Measurements from ENCODE around the gene GPR153.

GPR153 gene

DNA sequence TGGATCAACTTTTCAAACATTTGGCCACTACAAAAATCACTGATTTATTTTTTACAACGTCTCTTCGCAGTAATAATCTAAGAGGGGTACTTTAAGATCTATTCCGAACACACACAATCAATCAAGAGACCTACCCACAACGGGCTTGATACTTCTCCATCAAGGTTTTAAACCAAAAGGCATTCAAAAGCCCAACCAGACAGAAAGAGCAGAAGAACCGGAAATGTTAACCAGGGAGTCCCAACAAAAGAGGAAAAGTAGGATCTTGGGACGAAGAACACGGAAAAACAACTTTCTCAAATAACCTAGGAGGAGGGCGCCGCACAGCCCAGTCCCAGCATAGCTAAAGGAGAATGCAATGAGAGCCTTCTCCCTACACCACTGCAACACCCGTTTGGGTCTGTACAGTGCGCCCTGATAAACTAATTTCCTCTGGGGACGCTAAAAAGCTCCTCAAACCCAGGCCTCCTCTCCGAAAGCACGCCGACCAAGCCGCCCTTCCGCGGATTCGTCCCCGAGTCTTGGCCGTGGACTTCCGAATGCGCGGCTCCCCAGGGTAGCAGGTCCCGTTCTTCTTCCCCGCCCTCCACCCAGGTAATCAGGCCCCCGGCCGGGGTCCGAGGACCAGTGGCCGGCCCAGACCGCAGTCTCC lies 62.1 kb downstream of the GPR153 start:
- FAIRE-seq = no peak

DNA sequence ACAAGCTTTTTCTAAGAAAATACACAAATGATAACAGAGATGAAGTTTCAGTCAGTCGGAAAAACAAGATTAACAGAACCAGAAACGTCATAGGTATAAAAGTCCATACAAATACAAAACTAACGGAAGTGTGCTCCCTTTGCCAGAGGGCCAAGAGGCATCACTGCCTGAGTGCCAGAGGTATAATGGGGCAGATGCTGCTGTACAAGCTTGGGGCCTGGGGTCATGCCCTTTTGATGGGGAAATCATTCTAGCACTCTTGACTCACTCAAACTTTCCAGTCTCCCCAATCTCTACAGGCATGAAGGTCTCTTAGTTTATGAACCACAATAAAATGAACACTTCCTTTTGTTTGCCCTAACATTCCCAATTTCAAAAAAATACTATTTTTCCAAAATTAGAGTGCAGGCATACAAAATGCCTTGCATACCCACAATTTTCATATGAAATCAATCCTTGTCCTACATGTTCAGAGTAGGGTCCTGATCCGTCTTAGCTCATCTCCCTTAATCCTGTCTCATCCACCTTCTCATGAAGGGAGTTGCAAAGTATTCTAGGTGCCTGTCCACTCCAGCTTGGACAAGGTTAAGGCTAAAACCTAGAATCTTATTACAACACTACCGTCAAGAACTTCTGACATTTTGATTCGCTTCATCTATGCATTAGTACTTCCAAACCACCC lies 63.0 kb downstream of the GPR153 start:
- no peak for FAIRE-seq
